B cell (primary cell): ENCODE results near the gene BHLHE23. TPM values are rescaled to one million over a fixed set of nuclear protein-coding genes. Genes with fewer than 3 reads are reported as not detected.

ENCODE experiments used
- ATAC-seq: fragments of 200-7000 bp; cut with Tn5 transposase; one replicate; pipeline ENCODE4 v1.10.0; 2021; ENCODE audit warnings: low read depth, mild to moderate bottlenecking, moderate number of reproducible peaks, moderate library complexity
- CTCF ChIA-PET: fragments of 350-600 bp; sonication (Branson Sonifier 250); formaldehyde crosslinking; loops from one replicate; lab custom pipeline; 2021; ENCODE audit warnings: antibody characterized with exemption, inconsistent platforms; lab: Charles Lee
- POLR2A ChIA-PET: fragments of 350-600 bp; sonication (Branson Sonifier 250); formaldehyde crosslinking; loops from one replicate; lab custom pipeline; 2021; ENCODE audit warnings: antibody characterized with exemption; lab: Charles Lee
- DNase-seq: peaks from one replicate; pipeline ENCODE4 v3.0.0; 2013
- H2AFZ ChIP-seq: 2 replicates; pipeline ENCODE4 v1.6.1; 2012; ENCODE audit warnings: mild to moderate bottlenecking, low read depth, low read length; ENCODE audit not compliant: insufficient read depth, poor library complexity, severe bottlenecking
- H3K27ac ChIP-seq, 2 donors: 1 replicate in 1 of 2; 2 replicates in 1 of 2; pipeline ENCODE4 v1.5.1; 2012 to 2013; ENCODE audit warnings: low read length in 2 of 2, mild to moderate bottlenecking in 2 of 2, moderate library complexity in 1 of 2
- H3K27me3 ChIP-seq, 4 experiments: fragments of 200-600 bp in 1 of 4; sonication (generic) in 1 of 4; replicated peaks in 1 of 4; 1 replicate in 2 of 4; 2 replicates in 2 of 4; pipeline versions ENCODE4 v1.6.1 to v1.7.0; 2013 to 2016; ENCODE audit warnings: low read length in 3 of 4, mild to moderate bottlenecking in 2 of 4, mixed read lengths in 1 of 4, moderate library complexity in 1 of 4; ENCODE audit not compliant: insufficient read depth in 4 of 4, control insufficient read depth in 3 of 4; ENCODE audit errors: control extremely low read depth in 1 of 4
- H3K36me3 ChIP-seq, 2 experiments: replicated peaks in 1 of 2; 1 replicate in 1 of 2; 2 replicates in 1 of 2; pipeline versions ENCODE4 v1.6.1 to v1.7.1; 2013; ENCODE audit warnings: low read length in 1 of 2; ENCODE audit not compliant: insufficient read depth in 2 of 2, control insufficient read depth in 1 of 2; ENCODE audit errors: control extremely low read depth in 1 of 2, extremely low read depth in 1 of 2
- H3K4me1 ChIP-seq, 2 donors: fragments of 200-600 bp in 1 of 2; sonication (generic) in 1 of 2; 1 replicate in 1 of 2; 2 replicates in 1 of 2; pipeline versions ENCODE4 v1.5.1 to v1.6.1; 2013 to 2017; ENCODE audit warnings: low read length in 2 of 2; ENCODE audit not compliant: control insufficient read depth in 2 of 2, insufficient read depth in 2 of 2
- H3K4me2 ChIP-seq: replicated peaks from 2 replicates; pipeline ENCODE3; 2012; ENCODE audit warnings: mild to moderate bottlenecking, low read depth, low read length; ENCODE audit not compliant: poor library complexity, severe bottlenecking
- H3K4me3 ChIP-seq, 5 experiments: fragments of 200-600 bp in 1 of 5; sonication (generic) in 1 of 5; 1 replicate in 3 of 5; 2 replicates in 2 of 5; pipeline versions ENCODE4 v1.5.1 to v1.7.0; 2011 to 2016; ENCODE audit warnings: low read length in 4 of 5, mild to moderate bottlenecking in 4 of 5, low read depth in 2 of 5, control low read depth in 1 of 5, moderate library complexity in 1 of 5; ENCODE audit not compliant: insufficient read depth in 1 of 5; ENCODE audit errors: control extremely low read depth in 1 of 5, extremely low read depth in 1 of 5
- H3K79me2 ChIP-seq: fragments of 200-600 bp; sonication (generic); one replicate; pipeline ENCODE4 v1.6.0; 2016; ENCODE audit warnings: low read length; ENCODE audit not compliant: control insufficient read depth, insufficient read depth
- H3K9ac ChIP-seq: fragments of 200-600 bp; sonication (generic); 2 replicates; pipeline ENCODE4 v1.6.1; 2017; ENCODE audit warnings: mild to moderate bottlenecking, low read length, moderate library complexity
- H3K9me3 ChIP-seq, 3 donors: one replicate each; pipeline versions ENCODE4 v1.6.1 to v1.7.1; 2013; ENCODE audit warnings: low read length in 2 of 3; ENCODE audit not compliant: control insufficient read depth in 2 of 3, insufficient read depth in 1 of 3; ENCODE audit errors: control extremely low read depth in 1 of 3
- H4K20me1 ChIP-seq: 2 replicates; pipeline ENCODE4 v1.6.0; 2012; ENCODE audit warnings: mild to moderate bottlenecking, low read length; ENCODE audit not compliant: insufficient read depth, control insufficient read depth, poor library complexity, severe bottlenecking
- H3K27ac Mint-ChIP-seq: one replicate; pipeline ENCODE4 v1.8.0; 2021; ENCODE audit warnings: mixed read lengths
- H3K27me3 Mint-ChIP-seq: one replicate; pipeline ENCODE4 v1.8.0; 2021; ENCODE audit warnings: mixed read lengths
- H3K4me1 Mint-ChIP-seq: one replicate; pipeline ENCODE4 v1.8.0; 2021; ENCODE audit warnings: mixed read lengths
- H3K4me3 Mint-ChIP-seq: one replicate; pipeline ENCODE4 v1.8.0; 2021; ENCODE audit warnings: mixed read lengths
- H3K9me3 Mint-ChIP-seq: one replicate; pipeline ENCODE4 v1.8.0; 2022; ENCODE audit warnings: mixed read lengths; ENCODE audit not compliant: insufficient read depth
- EZH2 ChIP-seq: IDR thresholded peaks from 2 replicates; pipeline ENCODE4 v1.6.1; 2012; ENCODE audit warnings: borderline replicate concordance, low read depth, mild to moderate bottlenecking, moderate library complexity, low read length; ENCODE audit not compliant: insufficient read depth, poor library complexity, severe bottlenecking
- WGBS: methylation state at CpG from one replicate; pipeline ENCODE4 v1.1.5; 2013; ENCODE audit warnings: missing lambda C conversion rate; ENCODE audit not compliant: insufficient coverage; 5-methylcytosine and 5-hydroxymethylcytosine counted together
- intact Hi-C: fragments of 100-400 bp; cut with micrococcal nuclease; formaldehyde crosslinking; loops from one replicate; pipeline ENCODE4 v1.10.0; 2022
- polyA plus RNA-seq: library from polyadenylated mRNA; depleted of rRNA; stranded (reverse); fragments of >200 nt; gene quantifications from 2 replicates; pipeline ENCODE4 v1.2.3, GENCODE V29; 2012
- total RNA-seq, 2 donors: library from RNA; stranded (reverse); fragments of 120-200 nt in 1 of 2; gene quantifications; 1 replicate in 1 of 2; 2 replicates in 1 of 2; pipeline versions ENCODE4 v1.2.3 to v1.2.4, GENCODE V29; 2013 to 2022
- TF ChIP-seq, protein P1 (sequence below): fragments of 200-600 bp; IDR thresholded peaks from one replicate; pipeline ENCODE4 v1.8.0; 2022; ENCODE audit warnings: antibody characterized with exemption, mild to moderate bottlenecking

The BHLHE23 gene
- total and polyA plus RNA-seq, 2 donors (not counting 1 experiment from before 2014, with no cell fraction given), result not detected

DNA sequence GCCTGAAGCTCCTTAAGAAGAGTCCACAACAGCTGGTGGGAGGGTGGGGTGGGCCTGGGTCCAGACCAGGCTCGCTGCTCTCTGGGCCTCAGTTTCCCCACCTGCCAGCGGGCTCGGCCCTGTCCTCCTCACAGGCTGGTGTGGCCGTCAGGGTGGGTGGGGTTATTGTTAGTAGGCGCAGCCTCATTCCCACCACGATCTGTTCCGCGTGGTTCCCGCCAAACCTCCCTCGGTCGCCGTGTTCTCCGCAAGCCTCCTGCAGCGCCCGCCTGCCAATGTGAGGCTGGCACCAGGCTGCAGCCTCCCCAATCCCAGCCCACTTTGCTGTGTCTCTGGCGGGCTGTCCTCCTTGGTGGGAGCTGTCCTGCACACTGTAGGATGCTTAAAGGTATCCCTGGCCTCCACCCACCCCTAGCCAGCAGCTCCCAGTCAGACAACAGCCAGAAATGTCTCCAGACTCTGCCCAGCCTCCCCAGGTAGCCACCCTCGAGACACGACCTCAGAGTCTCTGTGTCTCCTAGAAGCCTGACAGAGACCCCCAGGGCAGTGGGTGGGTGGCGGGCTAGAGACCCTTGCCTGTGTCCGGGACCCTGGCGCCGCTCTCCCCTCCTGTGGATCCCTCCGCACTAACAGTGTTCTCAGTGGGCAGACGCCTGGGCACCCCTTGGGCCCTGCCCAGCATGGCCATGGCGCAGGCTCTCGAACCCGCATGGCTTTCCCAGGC lies 39.0 kb downstream of the BHLHE23 start:
- peaks cover 16% of the 10 kb centered on the region for H3K4me1 Mint-ChIP-seq
- no peak overlapping the region for H3K4me3 ChIP-seq
- no peak for TF ChIP-seq EZH2
- TF ChIP-seq, protein P1, sequence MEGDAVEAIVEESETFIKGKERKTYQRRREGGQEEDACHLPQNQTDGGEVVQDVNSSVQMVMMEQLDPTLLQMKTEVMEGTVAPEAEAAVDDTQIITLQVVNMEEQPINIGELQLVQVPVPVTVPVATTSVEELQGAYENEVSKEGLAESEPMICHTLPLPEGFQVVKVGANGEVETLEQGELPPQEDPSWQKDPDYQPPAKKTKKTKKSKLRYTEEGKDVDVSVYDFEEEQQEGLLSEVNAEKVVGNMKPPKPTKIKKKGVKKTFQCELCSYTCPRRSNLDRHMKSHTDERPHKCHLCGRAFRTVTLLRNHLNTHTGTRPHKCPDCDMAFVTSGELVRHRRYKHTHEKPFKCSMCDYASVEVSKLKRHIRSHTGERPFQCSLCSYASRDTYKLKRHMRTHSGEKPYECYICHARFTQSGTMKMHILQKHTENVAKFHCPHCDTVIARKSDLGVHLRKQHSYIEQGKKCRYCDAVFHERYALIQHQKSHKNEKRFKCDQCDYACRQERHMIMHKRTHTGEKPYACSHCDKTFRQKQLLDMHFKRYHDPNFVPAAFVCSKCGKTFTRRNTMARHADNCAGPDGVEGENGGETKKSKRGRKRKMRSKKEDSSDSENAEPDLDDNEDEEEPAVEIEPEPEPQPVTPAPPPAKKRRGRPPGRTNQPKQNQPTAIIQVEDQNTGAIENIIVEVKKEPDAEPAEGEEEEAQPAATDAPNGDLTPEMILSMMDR, result no peak
- no peak for ATAC-seq
- H3K4me1 ChIP-seq, result peaks cover 4 to 8% of the 10 kb centered on the region in 2 donors
- ChIA-PET CTCF (interaction anchor here (1.0 to 3.9 kb wide), 2 partner anchors 13 to 41 kb away, joined by 3 to 36 read pairs; no protein-coding TSS in a partner anchor), POLR2A (no interaction called here)
- no peak for DNase-seq
- 94% methylated on average over 23 of the region's 27 CpGs for WGBS
- H3K4me2 ChIP-seq, result no peak overlapping the region
- intact Hi-C loops, result no loop called here
- peaks cover 0 to 27% of the 10 kb centered on the region in 2 experiments for H3K36me3 ChIP-seq
- peaks cover 9% of the 10 kb centered on the region for H4K20me1 ChIP-seq
- H3K9me3 ChIP-seq, result no peaks in the 10 kb centered on the region
- H3K27me3 ChIP-seq, result peaks cover 0 to 21% (median 6%) of the 10 kb centered on the region in 4 experiments
- no peaks in the 10 kb centered on the region for H3K79me2 ChIP-seq
- H3K9ac ChIP-seq, result no peak overlapping the region
- H3K27ac ChIP-seq, result no peak overlapping the region
- no peaks in the 10 kb centered on the region for H3K9me3 Mint-ChIP-seq
- H3K27ac Mint-ChIP-seq, result no peak overlapping the region
- H2AFZ ChIP-seq, result no peak overlapping the region
- H3K4me3 Mint-ChIP-seq, result no peak overlapping the region
- peaks cover 14% of the 10 kb centered on the region for H3K27me3 Mint-ChIP-seq

DNA sequence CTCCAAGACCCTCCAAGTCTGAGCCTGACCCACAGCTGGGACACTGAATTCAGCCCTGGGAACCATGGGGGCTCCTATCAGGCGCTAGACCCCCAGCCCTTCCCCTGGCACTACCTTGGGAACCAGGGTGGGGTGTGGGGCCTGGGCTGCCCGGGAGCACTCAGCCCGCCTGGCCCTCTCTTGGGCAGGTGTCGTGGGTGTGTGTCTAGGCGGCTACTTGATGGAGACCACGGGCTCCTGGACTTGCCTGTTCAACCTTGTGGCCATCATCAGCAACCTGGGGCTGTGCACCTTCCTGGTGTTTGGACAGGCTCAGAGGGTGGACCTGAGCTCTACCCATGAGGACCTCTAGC lies 39.6 kb downstream of the BHLHE23 start:
- no peak for DNase-seq
- H3K9me3 ChIP-seq, result no peaks in the 10 kb centered on the region
- no peak overlapping the region for H3K9ac ChIP-seq
- no peak for ATAC-seq
- H3K27me3 ChIP-seq, result peaks cover 0 to 16% (median 4%) of the 10 kb centered on the region in 4 experiments
- CTCF ChIA-PET, result no interaction called here
- POLR2A ChIA-PET, result interaction anchor here (0.6 kb wide), 1 partner anchor 208 kb away, joined by 3 read pairs; no protein-coding TSS in a partner anchor
- WGBS, result 100% methylated on average over 6 of the region's 6 CpGs
- Mint-ChIP-seq H3K4me3 (no peak overlapping the region), H3K4me1 (peaks cover 9% of the 10 kb centered on the region), H3K9me3 (no peaks in the 10 kb centered on the region), H3K27me3 (peaks cover 10% of the 10 kb centered on the region), H3K27ac (no peak overlapping the region)
- no peak overlapping the region for H3K27ac ChIP-seq
- TF ChIP-seq, protein P1, result no peak
- TF ChIP-seq EZH2, result no peak
- H3K4me3 ChIP-seq, result no peak overlapping the region
- no peak overlapping the region for H2AFZ ChIP-seq
- peaks cover under 1% of the 10 kb centered on the region for H3K79me2 ChIP-seq
- peaks cover 0 to 31% of the 10 kb centered on the region in 2 experiments for H3K36me3 ChIP-seq
- no peak overlapping the region for H3K4me2 ChIP-seq
- intact Hi-C loops, result no loop called here
- peaks cover 9% of the 10 kb centered on the region for H4K20me1 ChIP-seq
- H3K4me1 ChIP-seq, result peaks cover 0 to 1% of the 10 kb centered on the region in 2 donors
